ENCODE results near the gene TSGA10IP. TPM values are rescaled to one million over a fixed set of nuclear protein-coding genes. Genes with fewer than 3 reads are reported as not detected.

The TSGA10IP gene
- total RNA-seq, 4 donors from 2014 or later: not detected

GRCh38 chr11:66008095-66008467, 62.8 kb downstream of the TSGA10IP start:
- no peak overlapping the region for H3K27ac ChIP-seq
- no peaks in the 10 kb centered on the region for H3K9me3 ChIP-seq
- H3K36me3 ChIP-seq: no peaks in the 10 kb centered on the region
- in situ Hi-C loops (cut with MboI; ENCODE audit: low pct_ligation_motif_present in 1 of 4, low pct_unique_long_range_greater_than_20kb in 1 of 4, low sequenced_read_pairs in 3 of 4): no loop called here
- H3K4me3 ChIP-seq: no peak overlapping the region
- no peak for DNase-seq
- peaks cover 6 to 13% (median 11%) of the 10 kb centered on the region in 4 donors for H3K4me1 ChIP-seq
- 80 to 95% methylated on average over 1 to 2 of the region's 2 CpGs for WGBS, 2 donors (ENCODE audit: low coverage in 1 of 2)
- H3K27me3 ChIP-seq: peaks cover 29% of the 10 kb centered on the region
- no peak for TF ChIP-seq POLR2A (IDR thresholded peaks at IDR 0.05)
- TF ChIP-seq CTCF (IDR thresholded peaks at IDR 0.05): no peak
- TF ChIP-seq POLR2AphosphoS5 (IDR thresholded peaks at IDR 0.05): no peak
- intact Hi-C loops (cut with DNase I; ENCODE audit: low total_unique reads): no loop called here

GRCh38 chr11:66008468-66009101, 63.3 kb downstream of the TSGA10IP start:
- Histone ChIP-seq H3K36me3 (no peaks in the 10 kb centered on the region), H3K9me3 (no peaks in the 10 kb centered on the region), H3K27me3 (peaks cover 34% of the 10 kb centered on the region), H3K4me3 (no peak overlapping the region), H3K4me1 (peaks cover under 1 to 8% (median 6%) of the 10 kb centered on the region in 4 donors), H3K27ac (no peak overlapping the region)
- WGBS, 2 donors (ENCODE audit: low coverage in 1 of 2): 61% methylated on average over 10 of the region's 10 CpGs; no CpG with 5 or more reads in 1 of the 2 donors
- TF ChIP-seq POLR2AphosphoS5 (IDR thresholded peaks at IDR 0.05) (no peak), POLR2A (IDR thresholded peaks at IDR 0.05) (no peak), EP300 (IDR thresholded peaks at IDR 0.05; ENCODE audit: low read depth) (no peak), CTCF (IDR thresholded peaks at IDR 0.05) (no peak)
- in situ Hi-C loops (cut with MboI; ENCODE audit: low pct_ligation_motif_present in 1 of 4, low pct_unique_long_range_greater_than_20kb in 1 of 4, low sequenced_read_pairs in 3 of 4): no loop called here
- intact Hi-C loops (cut with DNase I; ENCODE audit: low total_unique reads): no loop called here
- DNase-seq: no peak

Other genes with a start within 250 kb of the TSGA10IP start
- gene KAT5, start 233.2 kb upstream of the TSGA10IP start, total RNA-seq: 100 to 1,000 TPM in 1 of 4 donors, 10 to 100 TPM in 3; 51.6 to 203 (median 74.1) TPM
- gene RNASEH2C, start 224.7 kb upstream of the TSGA10IP start, total RNA-seq: 100 to 1,000 TPM in 2 of 4 donors, 10 to 100 TPM in 2; 70.2 to 231 (median 111) TPM
- gene AP5B1, start 164.5 kb upstream of the TSGA10IP start, total RNA-seq: 10 to 100 TPM; 24.9 to 33.7 (median 28.2) TPM
- 10 to 100 TPM; 19.9 to 44.8 (median 33.8) TPM for gene OVOL1, start 158.4 kb upstream of the TSGA10IP start, total RNA-seq
- gene SNX32, start 111.5 kb upstream of the TSGA10IP start, total RNA-seq: 10 to 100 TPM in 1 of 4 donors, 1 to 10 TPM in 1, under 1 TPM in 1, not detected in 1; 0.60 to 10.0 (median 1.6) TPM
- gene CFL1, start 87.3 kb upstream of the TSGA10IP start, total RNA-seq: 1,000 to 10,000 TPM; 1,308 to 1,852 (median 1,703) TPM
- 100 to 1,000 TPM in 1 of 4 donors, 10 to 100 TPM in 3; 58.3 to 191 (median 81.2) TPM for gene MUS81, start 85.0 kb upstream of the TSGA10IP start, total RNA-seq
- 10 to 100 TPM; 15.2 to 34.4 (median 25.1) TPM for gene EFEMP2, start 72.7 kb upstream of the TSGA10IP start, total RNA-seq
- 1 to 10 TPM in 2 of 4 donors, not detected in 2; 1.1 to 1.8 TPM for gene CTSW, start 65.6 kb upstream of the TSGA10IP start, total RNA-seq
- gene FIBP, start 57.0 kb upstream of the TSGA10IP start, total RNA-seq: 10 to 100 TPM; 53.4 to 82.6 (median 75.9) TPM
- 100 to 1,000 TPM in 1 of 4 donors, 10 to 100 TPM in 2, 1 to 10 TPM in 1; 7.9 to 140 (median 23.1) TPM for gene CCDC85B, start 54.8 kb upstream of the TSGA10IP start, total RNA-seq
- gene FOSL1, start 45.1 kb upstream of the TSGA10IP start, total RNA-seq: 10 to 100 TPM in 1 of 4 donors, 1 to 10 TPM in 1, not detected in 2; 1.2 to 11.6 TPM
- 10 to 100 TPM; 15.2 to 59.5 (median 22.8) TPM for gene C11orf68, start 26.4 kb upstream of the TSGA10IP start, total RNA-seq
- 10 to 100 TPM; 15.7 to 63.2 (median 57.0) TPM for gene DRAP1, start 26.1 kb upstream of the TSGA10IP start, total RNA-seq
- 10 to 100 TPM; 31.8 to 76.3 (median 34.3) TPM for gene SART1, start 16.3 kb downstream of the TSGA10IP start, total RNA-seq
- 10 to 100 TPM; 14.6 to 82.6 (median 31.2) TPM for gene EIF1AD, start 56.7 kb downstream of the TSGA10IP start, total RNA-seq
- gene BANF1, start 57.0 kb downstream of the TSGA10IP start, total RNA-seq: 10 to 100 TPM; 27.9 to 79.7 (median 34.0) TPM
- gene CST6, start 66.5 kb downstream of the TSGA10IP start, total RNA-seq: not detected
- not detected for gene CATSPER1, start 81.0 kb downstream of the TSGA10IP start, total RNA-seq
- gene GAL3ST3, start 103.7 kb downstream of the TSGA10IP start, total RNA-seq: not detected
- 100 to 1,000 TPM in 3 of 4 donors, 10 to 100 TPM in 1; 71.8 to 152 (median 137) TPM for gene SF3B2, start 106.9 kb downstream of the TSGA10IP start, total RNA-seq
- 10 to 100 TPM in 3 of 4 donors, 1 to 10 TPM in 1; 9.8 to 52.0 (median 27.2) TPM for gene PACS1, start 124.8 kb downstream of the TSGA10IP start, total RNA-seq